ENCODE results near the gene FANCM.

GRCh38 chr14:45181329-45181728 lies 45.6 kb downstream of the FANCM start:
- TF ChIP-seq, protein P1, sequence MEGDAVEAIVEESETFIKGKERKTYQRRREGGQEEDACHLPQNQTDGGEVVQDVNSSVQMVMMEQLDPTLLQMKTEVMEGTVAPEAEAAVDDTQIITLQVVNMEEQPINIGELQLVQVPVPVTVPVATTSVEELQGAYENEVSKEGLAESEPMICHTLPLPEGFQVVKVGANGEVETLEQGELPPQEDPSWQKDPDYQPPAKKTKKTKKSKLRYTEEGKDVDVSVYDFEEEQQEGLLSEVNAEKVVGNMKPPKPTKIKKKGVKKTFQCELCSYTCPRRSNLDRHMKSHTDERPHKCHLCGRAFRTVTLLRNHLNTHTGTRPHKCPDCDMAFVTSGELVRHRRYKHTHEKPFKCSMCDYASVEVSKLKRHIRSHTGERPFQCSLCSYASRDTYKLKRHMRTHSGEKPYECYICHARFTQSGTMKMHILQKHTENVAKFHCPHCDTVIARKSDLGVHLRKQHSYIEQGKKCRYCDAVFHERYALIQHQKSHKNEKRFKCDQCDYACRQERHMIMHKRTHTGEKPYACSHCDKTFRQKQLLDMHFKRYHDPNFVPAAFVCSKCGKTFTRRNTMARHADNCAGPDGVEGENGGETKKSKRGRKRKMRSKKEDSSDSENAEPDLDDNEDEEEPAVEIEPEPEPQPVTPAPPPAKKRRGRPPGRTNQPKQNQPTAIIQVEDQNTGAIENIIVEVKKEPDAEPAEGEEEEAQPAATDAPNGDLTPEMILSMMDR (conservative IDR thresholded peaks at IDR 0.05; ENCODE audit: low read length) = no peak
- no peak for TF ChIP-seq EZH2phosphoT487 (IDR thresholded peaks at IDR 0.05; ENCODE audit: borderline replicate concordance, low read depth, low read length)
